Activated CD4-positive, alpha-beta T cell treated with anti-CD3 and anti-CD28 coated beads for 36 hours (primary cell): ENCODE results near the gene HAUS3. TPM values are rescaled to one million over a fixed set of nuclear protein-coding genes. Genes with fewer than 3 reads are reported as not detected.
"Not testable (repeated sequence)": the region's sequence is repeated elsewhere in the genome, so short reads cannot be mapped to it uniquely, and the experiment has no call there.

Experiments
- ATAC-seq: fragments of 200-7000 bp; cut with Tn5 transposase; one replicate; pipeline ENCODE4 v1.10.0; 2021; ENCODE audit warnings: mild to moderate bottlenecking, moderate library complexity
- CTCF ChIA-PET: fragments of 350-600 bp; sonication (Branson Sonifier 250); formaldehyde crosslinking; loops from one replicate; lab custom pipeline; 2021; ENCODE audit warnings: antibody characterized with exemption; lab: Charles Lee
- POLR2A ChIA-PET: fragments of 350-600 bp; sonication (Branson Sonifier 250); formaldehyde crosslinking; loops from one replicate; lab custom pipeline; 2021; ENCODE audit warnings: antibody characterized with exemption, inconsistent platforms; lab: Charles Lee
- DNase-seq: peaks from one replicate; pipeline ENCODE4 v3.0.0-alpha.2; 2020
- H3K27ac Mint-ChIP-seq: one replicate; pipeline ENCODE4 v1.8.0; 2021; ENCODE audit warnings: mixed read lengths
- H3K27me3 Mint-ChIP-seq: one replicate; pipeline ENCODE4 v1.8.0; 2021; ENCODE audit warnings: mixed read lengths
- H3K36me3 Mint-ChIP-seq: one replicate; pipeline ENCODE4 v1.8.0; 2021; ENCODE audit warnings: low read depth, mixed read lengths
- H3K4me1 Mint-ChIP-seq: one replicate; pipeline ENCODE4 v1.8.0; 2021; ENCODE audit warnings: mixed read lengths
- H3K4me3 Mint-ChIP-seq: one replicate; pipeline ENCODE4 v1.8.0; 2021; ENCODE audit warnings: mild to moderate bottlenecking, moderate library complexity, mixed read lengths
- H3K9me3 Mint-ChIP-seq: one replicate; pipeline ENCODE4 v1.8.0; 2021; ENCODE audit warnings: low read depth, mixed read lengths
- intact Hi-C, 2 experiments: fragments of 100-400 bp; cut with DNase I in 1 of 2; cut with micrococcal nuclease in 1 of 2; formaldehyde crosslinking; loops; one replicate each; pipeline versions ENCODE4 v1.14.2 to v1.15.1; 2022 to 2024; cut with DNase I, micrococcal nuclease
- total RNA-seq, 2 experiments: library from RNA; stranded (reverse); gene quantifications; one replicate each; pipeline ENCODE4 v1.2.3, GENCODE V29; 2021

HAUS3 gene
- total RNA-seq, 2 experiments from 2014 or later = 14.6 to 18.6 TPM

- Mint-ChIP-seq H3K9me3 (no peaks in the 10 kb centered on the region), H3K4me1 (peaks cover 40% of the 10 kb centered on the region), H3K27me3 (no peaks in the 10 kb centered on the region), H3K27ac (no peak overlapping the region), H3K4me3 (no peak overlapping the region), H3K36me3 (no peaks in the 10 kb centered on the region)
- ATAC-seq = no peak
- ChIA-PET CTCF (no interaction called here), POLR2A (no interaction called here)
- no peak for DNase-seq
- intact Hi-C loops = loop anchor here in 1 of 2 experiments (5.0 kb wide), 1 partner anchor 127 kb away; no protein-coding TSS in a partner anchor
These were observed 43.2 kb upstream of the HAUS3 start for GRCh38 chr4:2284934-2285612.

GRCh38 chr4:2284161-2284933 lies 42.4 kb upstream of the HAUS3 start:
- Mint-ChIP-seq H3K4me1 (peaks cover 35% of the 10 kb centered on the region), H3K9me3 (no peaks in the 10 kb centered on the region), H3K36me3 (no peaks in the 10 kb centered on the region), H3K27me3 (no peaks in the 10 kb centered on the region), H3K4me3 (no peak overlapping the region), H3K27ac (no peak overlapping the region)
- ATAC-seq = no peak
- DNase-seq = no peak
- ChIA-PET CTCF (interaction anchor here (0.5 kb wide), 1 partner anchor 30 kb away, joined by 7 read pairs; no protein-coding TSS in a partner anchor), POLR2A (no interaction called here)
- intact Hi-C loops = loop anchor here in 1 of 2 experiments (5.0 kb wide), 1 partner anchor 128 kb away; no protein-coding TSS in a partner anchor

- Mint-ChIP-seq H3K4me3 (no peak overlapping the region), H3K36me3 (no peaks in the 10 kb centered on the region), H3K4me1 (peaks cover 34% of the 10 kb centered on the region), H3K27ac (no peak overlapping the region), H3K9me3 (no peaks in the 10 kb centered on the region), H3K27me3 (no peaks in the 10 kb centered on the region)
- intact Hi-C loops = loop anchor here (2.0 to 5.0 kb wide), 3 partner anchors 40 to 158 kb away; partner anchors contain the start of genes HAUS3 (in 1 of the 2) and POLN (in 1 of the 2)
- POLR2A ChIA-PET = no interaction called here
- ATAC-seq = no peak
- CTCF ChIA-PET = interaction anchor here (0.5 kb wide), 1 partner anchor 29 kb away, joined by 7 read pairs; no protein-coding TSS in a partner anchor
- DNase-seq = no peak
These were observed 41.3 kb upstream of the HAUS3 start for GRCh38 chr4:2283199-2283711.

GRCh38 chr4:2281575-2282343 lies 39.8 kb upstream of the HAUS3 start:
- ChIA-PET POLR2A (interaction anchor here (0.6 to 1.4 kb wide), 2 partner anchors 9 to 408 kb away, joined by 3 read pairs; no protein-coding TSS in a partner anchor), CTCF (interaction anchor here (0.7 to 1.4 kb wide), 4 partner anchors 9 to 131 kb away, joined by 3 to 4 read pairs (median 4); no protein-coding TSS in a partner anchor)
- Mint-ChIP-seq H3K4me3 (no peak overlapping the region), H3K4me1 (peaks cover 34% of the 10 kb centered on the region), H3K9me3 (no peaks in the 10 kb centered on the region), H3K27me3 (no peaks in the 10 kb centered on the region), H3K36me3 (no peaks in the 10 kb centered on the region), H3K27ac (peak overlapping the region; percentile 82)
- intact Hi-C loops = loop anchor here (1.0 to 5.0 kb wide), 5 partner anchors 19 to 159 kb away; partner anchors contain the start of genes CFAP99 (in 1 of the 2), HAUS3 (in 1 of the 2), MXD4 (in 1 of the 2) and POLN (in 1 of the 2)
- peak; percentile 96 for ATAC-seq
- DNase-seq = peak; percentile 83

GRCh38 chr4:2280531-2281300 lies 38.8 kb upstream of the HAUS3 start:
- CTCF ChIA-PET = interaction anchor here (1.1 kb wide), 1 partner anchor 19 kb away, joined by 3 read pairs; the partner anchor contains the start of gene MXD4

GRCh38 chr4:2277956-2278355 lies 36.0 kb upstream of the HAUS3 start:
- no peak overlapping the region for H3K27ac Mint-ChIP-seq
- intact Hi-C loops = no loop called here
- no peak overlapping the region for H3K4me3 Mint-ChIP-seq
- H3K36me3 Mint-ChIP-seq = no peaks in the 10 kb centered on the region
- ATAC-seq = no peak
- H3K4me1 Mint-ChIP-seq = peaks cover 23% of the 10 kb centered on the region
- H3K9me3 Mint-ChIP-seq = no peaks in the 10 kb centered on the region
- ChIA-PET CTCF (no interaction called here), POLR2A (no interaction called here)
- H3K27me3 Mint-ChIP-seq = no peaks in the 10 kb centered on the region
- no peak for DNase-seq

More at GRCh38 chr4:2280531-2281300, 38.8 kb upstream of the HAUS3 start:
- intact Hi-C loops = loop anchor here (2.0 to 5.0 kb wide), 2 partner anchors 132 to 138 kb away; partner anchors contain the start of genes CFAP99 (in 1 of the 2) and ZFYVE28 (in 1 of the 2)
- no peaks in the 10 kb centered on the region for H3K9me3 Mint-ChIP-seq
- no peaks in the 10 kb centered on the region for H3K36me3 Mint-ChIP-seq
- peaks cover 34% of the 10 kb centered on the region for H3K4me1 Mint-ChIP-seq
- ATAC-seq (no peak), DNase-seq (no peak)
- H3K4me3 Mint-ChIP-seq = no peak overlapping the region
- POLR2A ChIA-PET = interaction anchor here (1.4 kb wide), 1 partner anchor 10 kb away, joined by 3 read pairs; no protein-coding TSS in a partner anchor
- no peaks in the 10 kb centered on the region for H3K27me3 Mint-ChIP-seq
- H3K27ac Mint-ChIP-seq = peak overlapping the region; percentile 82

- H3K36me3 Mint-ChIP-seq = no peaks in the 10 kb centered on the region
- CTCF ChIA-PET = no interaction called here
- H3K27me3 Mint-ChIP-seq = no peaks in the 10 kb centered on the region
- intact Hi-C loops = no loop called here
- POLR2A ChIA-PET = no interaction called here
- peaks cover 14% of the 10 kb centered on the region for H3K4me1 Mint-ChIP-seq
- H3K4me3 Mint-ChIP-seq = no peak overlapping the region
- no peaks in the 10 kb centered on the region for H3K9me3 Mint-ChIP-seq
- ATAC-seq = no peak
- H3K27ac Mint-ChIP-seq = no peak overlapping the region
- DNase-seq = no peak
These were observed 34.8 kb upstream of the HAUS3 start for GRCh38 chr4:2276581-2277325.

- H3K27ac Mint-ChIP-seq = no peak overlapping the region
These were observed 33.8 kb upstream of the HAUS3 start for GRCh38 chr4:2275546-2276251.

GRCh38 chr4:2275044-2275397 lies 33.1 kb upstream of the HAUS3 start:
- ATAC-seq, POLR2A ChIA-PET, H3K9me3 Mint-ChIP-seq, H3K36me3 Mint-ChIP-seq, CTCF ChIA-PET, H3K27me3 Mint-ChIP-seq, H3K27ac Mint-ChIP-seq, H3K4me3 Mint-ChIP-seq, intact Hi-C loops, DNase-seq, H3K4me1 Mint-ChIP-seq: not testable (repeated sequence)

More at GRCh38 chr4:2275546-2276251, 33.8 kb upstream of the HAUS3 start:
- no peaks in the 10 kb centered on the region for H3K9me3 Mint-ChIP-seq
- DNase-seq (no peak), ATAC-seq (no peak)
- peaks cover 3% of the 10 kb centered on the region for H3K4me1 Mint-ChIP-seq
- ChIA-PET POLR2A (no interaction called here), CTCF (no interaction called here)
- no peak overlapping the region for H3K4me3 Mint-ChIP-seq
- H3K27me3 Mint-ChIP-seq = no peaks in the 10 kb centered on the region
- H3K36me3 Mint-ChIP-seq = no peaks in the 10 kb centered on the region
- intact Hi-C loops = no loop called here
